Measurements from ENCODE around the gene SPHKAP. TPM values are rescaled to one million over a fixed set of nuclear protein-coding genes. Genes with fewer than 3 reads are reported as not detected.
"Not testable (repeated sequence)": the region's sequence is repeated elsewhere in the genome, so short reads cannot be mapped to it uniquely, and the experiment has no call there.

Gene SPHKAP
- not detected for polyA plus RNA-seq (2013, experiment 1 of 2)
- polyA plus RNA-seq (2013, experiment 2 of 2), result not detected

GRCh38 chr2:228181098-228182019, at the start of gene SPHKAP:
Gene SPHKAP (minus strand): TSS chr2:228181687. CDS start chr2:228181598, 89 bp downstream.
- H3K4me1 ChIP-seq (ENCODE audit: control insufficient read depth in 2 of 2, insufficient read depth in 1 of 2, low read depth in 1 of 2, low read length in 2 of 2), result peaks cover 0 to 9% of the 10 kb centered on the region in 2 donors
- no peak within 1 kb of the TSS for H3K27ac ChIP-seq (replicated peaks; ENCODE audit: low read length)
- H2BK120ac ChIP-seq (ENCODE audit: low read depth, low read length), result no peak within 1 kb of the TSS
- peak; percentile 21 for DNase-seq (ENCODE audit: low spot score)
- peak within 1 kb of the TSS in 1 of 2 donors; percentile 78 for H3K4me3 ChIP-seq (ENCODE audit: low read length in 2 of 2)
- no peak within 1 kb of the TSS for H4K91ac ChIP-seq (ENCODE audit: low read depth, low read length, poor library complexity)
- no CpG with 5 or more reads among the region's 56 CpGs for WGBS, 2 donors (ENCODE audit: extremely low coverage in 2 of 2, insufficient read length in 2 of 2, insufficient replicate concordance in 1 of 2)
- no peaks in the 10 kb centered on the region for H3K36me3 ChIP-seq (replicated peaks in 1 of 2; ENCODE audit: control insufficient read depth in 2 of 2, insufficient read depth in 2 of 2, low read length in 2 of 2)
- H4K8ac ChIP-seq (ENCODE audit: low read depth, low read length), result no peak within 1 kb of the TSS
- no peak within 1 kb of the TSS for H2AFZ ChIP-seq (ENCODE audit: low read length)
- peaks cover 9 to 46% (median 30%) of the 10 kb centered on the region in 3 experiments for H3K27me3 ChIP-seq (ENCODE audit: control insufficient read depth in 3 of 3, insufficient read depth in 3 of 3, low read depth in 1 of 3, low read length in 3 of 3)
- peak within 1 kb of the TSS; percentile 83 for H3K9ac ChIP-seq (ENCODE audit: low read depth, low read length, poor library complexity)
- no peak within 1 kb of the TSS for H3K14ac ChIP-seq (ENCODE audit: low read length)
- H3K4me2 ChIP-seq (ENCODE audit: insufficient read depth, low read length, poor library complexity, severe bottlenecking), result peak within 1 kb of the TSS; percentile 71
- H2BK5ac ChIP-seq (ENCODE audit: low read length), result no peak within 1 kb of the TSS
- H3K79me1 ChIP-seq (ENCODE audit: low read depth, low read length), result no peaks in the 10 kb centered on the region
- H2AK5ac ChIP-seq (ENCODE audit: low read depth, low read length), result no peak within 1 kb of the TSS
- H3K23ac ChIP-seq (ENCODE audit: low read depth, low read length, poor library complexity), result no peak within 1 kb of the TSS
- no peaks in the 10 kb centered on the region for H3K9me3 ChIP-seq (replicated peaks in 1 of 2; ENCODE audit: control insufficient read depth in 2 of 2, insufficient read depth in 1 of 2, low read depth in 1 of 2, low read length in 2 of 2)
- H2BK15ac ChIP-seq (ENCODE audit: low read length), result no peak within 1 kb of the TSS
- no peak within 1 kb of the TSS for H2BK12ac ChIP-seq (ENCODE audit: low read length)
- no peak within 1 kb of the TSS for H3K4ac ChIP-seq (ENCODE audit: low read length)
- H3K18ac ChIP-seq (ENCODE audit: low read length), result peak within 1 kb of the TSS; percentile 58

DNA sequence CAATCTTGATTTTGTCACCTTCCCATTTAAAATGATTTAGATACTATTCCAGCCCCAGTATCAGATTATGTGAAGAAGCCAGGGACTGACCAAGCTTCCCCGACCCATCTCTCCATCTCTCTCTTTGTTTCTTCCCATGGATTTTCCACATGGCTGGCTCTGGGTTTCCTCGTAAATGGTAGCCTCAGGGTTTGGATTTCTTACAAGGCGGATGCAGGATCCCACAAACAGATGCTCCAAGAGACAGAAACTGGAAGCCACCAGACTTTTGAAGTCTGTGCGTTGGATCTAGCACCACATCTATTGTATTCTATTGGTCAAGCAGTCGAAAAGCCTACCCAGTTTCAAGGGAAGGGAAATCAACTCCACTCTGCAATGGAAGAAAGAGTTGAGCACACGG, 46.0 kb upstream of the SPHKAP start:
- no peak overlapping the region for H2AK5ac ChIP-seq (ENCODE audit: low read depth, low read length)
- no peak overlapping the region for H3K4ac ChIP-seq (ENCODE audit: low read length)
- no peaks in the 10 kb centered on the region for H3K36me3 ChIP-seq (replicated peaks in 1 of 2; ENCODE audit: control insufficient read depth in 2 of 2, insufficient read depth in 2 of 2, low read length in 2 of 2)
- H2BK12ac ChIP-seq (ENCODE audit: low read length), result no peak overlapping the region
- no peak overlapping the region for H2BK5ac ChIP-seq (ENCODE audit: low read length)
- no peak overlapping the region for H3K4me2 ChIP-seq (ENCODE audit: insufficient read depth, low read length, poor library complexity, severe bottlenecking)
- H3K9me3 ChIP-seq (replicated peaks in 1 of 2; ENCODE audit: control insufficient read depth in 2 of 2, insufficient read depth in 1 of 2, low read depth in 1 of 2, low read length in 2 of 2), result no peaks in the 10 kb centered on the region
- H3K27ac ChIP-seq (replicated peaks; ENCODE audit: low read length), result no peak overlapping the region
- H2BK15ac ChIP-seq (ENCODE audit: low read length), result no peak overlapping the region
- no peaks in the 10 kb centered on the region for H3K4me1 ChIP-seq (ENCODE audit: control insufficient read depth in 2 of 2, insufficient read depth in 1 of 2, low read depth in 1 of 2, low read length in 2 of 2)
- H4K8ac ChIP-seq (ENCODE audit: low read depth, low read length), result no peak overlapping the region
- H4K91ac ChIP-seq (ENCODE audit: low read depth, low read length, poor library complexity), result no peak overlapping the region
- H3K79me1 ChIP-seq (ENCODE audit: low read depth, low read length), result no peaks in the 10 kb centered on the region
- no peak overlapping the region for H3K4me3 ChIP-seq (ENCODE audit: low read length in 2 of 2)
- H2AFZ ChIP-seq (ENCODE audit: low read length), result no peak overlapping the region
- H3K23ac ChIP-seq (ENCODE audit: low read depth, low read length, poor library complexity), result no peak overlapping the region
- H3K18ac ChIP-seq (ENCODE audit: low read length), result no peak overlapping the region
- no CpG with 5 or more reads among the region's 6 CpGs for WGBS, 2 donors (ENCODE audit: extremely low coverage in 2 of 2, insufficient read length in 2 of 2, insufficient replicate concordance in 1 of 2)
- H2BK120ac ChIP-seq (ENCODE audit: low read depth, low read length), result no peak overlapping the region
- no peaks in the 10 kb centered on the region for H3K27me3 ChIP-seq (ENCODE audit: control insufficient read depth in 3 of 3, insufficient read depth in 3 of 3, low read depth in 1 of 3, low read length in 3 of 3)
- DNase-seq (ENCODE audit: low spot score), result no peak
- no peak overlapping the region for H3K9ac ChIP-seq (ENCODE audit: low read depth, low read length, poor library complexity)
- no peak overlapping the region for H3K14ac ChIP-seq (ENCODE audit: low read length)

DNA sequence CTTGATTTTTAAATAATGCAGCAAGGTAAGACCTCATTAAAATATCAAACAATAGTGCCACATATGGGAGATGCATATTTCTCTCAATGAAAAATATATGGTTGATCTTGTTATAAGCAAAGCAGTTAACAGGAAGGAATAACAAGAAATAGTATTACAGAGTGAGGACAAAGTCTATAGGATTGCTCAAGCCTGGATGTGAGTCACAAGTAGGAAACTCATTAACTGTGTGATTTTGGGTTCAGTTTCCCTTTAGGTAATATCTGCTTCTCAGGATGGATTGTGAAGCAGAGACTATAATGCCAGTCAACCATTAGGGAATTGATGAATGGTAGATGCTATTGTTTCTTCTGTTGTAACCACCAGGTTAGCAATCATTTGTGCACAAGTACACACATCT, 42.9 kb upstream of the SPHKAP start:
- Histone ChIP-seq H2BK5ac (ENCODE audit: low read length) (no peak overlapping the region), H3K18ac (ENCODE audit: low read length) (no peak overlapping the region), H2BK15ac (ENCODE audit: low read length) (no peak overlapping the region), H3K9me3 (replicated peaks in 1 of 2; ENCODE audit: control insufficient read depth in 2 of 2, insufficient read depth in 1 of 2, low read depth in 1 of 2, low read length in 2 of 2) (no peaks in the 10 kb centered on the region), H3K79me1 (ENCODE audit: low read depth, low read length) (no peaks in the 10 kb centered on the region), H3K23ac (ENCODE audit: low read depth, low read length, poor library complexity) (no peak overlapping the region), H2AK5ac (ENCODE audit: low read depth, low read length) (no peak overlapping the region), H3K9ac (ENCODE audit: low read depth, low read length, poor library complexity) (no peak overlapping the region), H3K4me1 (ENCODE audit: control insufficient read depth in 2 of 2, insufficient read depth in 1 of 2, low read depth in 1 of 2, low read length in 2 of 2) (no peaks in the 10 kb centered on the region), H2BK120ac (ENCODE audit: low read depth, low read length) (no peak overlapping the region), H3K14ac (ENCODE audit: low read length) (no peak overlapping the region), H3K27ac (replicated peaks; ENCODE audit: low read length) (no peak overlapping the region), H2AFZ (ENCODE audit: low read length) (no peak overlapping the region), H3K27me3 (ENCODE audit: control insufficient read depth in 3 of 3, insufficient read depth in 3 of 3, low read depth in 1 of 3, low read length in 3 of 3) (no peaks in the 10 kb centered on the region), H2BK12ac (ENCODE audit: low read length) (no peak overlapping the region), H3K4me3 (ENCODE audit: low read length in 2 of 2) (no peak overlapping the region), H4K8ac (ENCODE audit: low read depth, low read length) (no peak overlapping the region), H4K91ac (ENCODE audit: low read depth, low read length, poor library complexity) (no peak overlapping the region), H3K4me2 (ENCODE audit: insufficient read depth, low read length, poor library complexity, severe bottlenecking) (no peak overlapping the region), H3K4ac (ENCODE audit: low read length) (no peak overlapping the region), H3K36me3 (replicated peaks in 1 of 2; ENCODE audit: control insufficient read depth in 2 of 2, insufficient read depth in 2 of 2, low read length in 2 of 2) (no peaks in the 10 kb centered on the region)
- no peak for DNase-seq (ENCODE audit: low spot score)

GRCh38 chr2:228218593-228218992, 37.1 kb upstream of the SPHKAP start:
- not testable (repeated sequence) for H3K27ac ChIP-seq (replicated peaks; ENCODE audit: low read length); H2BK5ac ChIP-seq (ENCODE audit: low read length)

More at GRCh38 chr2:228218593-228218992, 37.1 kb upstream of the SPHKAP start:
- H3K18ac ChIP-seq (ENCODE audit: low read length); H4K91ac ChIP-seq (ENCODE audit: low read depth, low read length, poor library complexity); H3K36me3 ChIP-seq (replicated peaks in 1 of 2; ENCODE audit: control insufficient read depth in 2 of 2, insufficient read depth in 2 of 2, low read length in 2 of 2); H3K27me3 ChIP-seq (ENCODE audit: control insufficient read depth in 3 of 3, insufficient read depth in 3 of 3, low read depth in 1 of 3, low read length in 3 of 3); H2BK12ac ChIP-seq (ENCODE audit: low read length); H3K4me2 ChIP-seq (ENCODE audit: insufficient read depth, low read length, poor library complexity, severe bottlenecking); H3K79me1 ChIP-seq (ENCODE audit: low read depth, low read length); H3K4me1 ChIP-seq (ENCODE audit: control insufficient read depth in 2 of 2, insufficient read depth in 1 of 2, low read depth in 1 of 2, low read length in 2 of 2); H3K4me3 ChIP-seq (ENCODE audit: low read length in 2 of 2); H3K9ac ChIP-seq (ENCODE audit: low read depth, low read length, poor library complexity); DNase-seq (ENCODE audit: low spot score); H4K8ac ChIP-seq (ENCODE audit: low read depth, low read length); H3K9me3 ChIP-seq (replicated peaks in 1 of 2; ENCODE audit: control insufficient read depth in 2 of 2, insufficient read depth in 1 of 2, low read depth in 1 of 2, low read length in 2 of 2); H3K4ac ChIP-seq (ENCODE audit: low read length); H2BK15ac ChIP-seq (ENCODE audit: low read length); H2AK5ac ChIP-seq (ENCODE audit: low read depth, low read length); H3K14ac ChIP-seq (ENCODE audit: low read length); H2AFZ ChIP-seq (ENCODE audit: low read length); H3K23ac ChIP-seq (ENCODE audit: low read depth, low read length, poor library complexity); H2BK120ac ChIP-seq (ENCODE audit: low read depth, low read length): not testable (repeated sequence)
- WGBS, 2 donors (ENCODE audit: extremely low coverage in 2 of 2, insufficient read length in 2 of 2, insufficient replicate concordance in 1 of 2), result no CpG with 5 or more reads among the region's 2 CpGs
